NCI-H2196 treated with DMSO at 0.1 percent for 48 hours (cell line): ENCODE measurements around the gene OGA.

Experiments used
- DNase-seq: peaks from one replicate; lab custom pipeline; 2025; ENCODE audit not compliant: unreplicated experiment; lab: John Stamatoyannopoulos, UW

OGA gene

DNA sequence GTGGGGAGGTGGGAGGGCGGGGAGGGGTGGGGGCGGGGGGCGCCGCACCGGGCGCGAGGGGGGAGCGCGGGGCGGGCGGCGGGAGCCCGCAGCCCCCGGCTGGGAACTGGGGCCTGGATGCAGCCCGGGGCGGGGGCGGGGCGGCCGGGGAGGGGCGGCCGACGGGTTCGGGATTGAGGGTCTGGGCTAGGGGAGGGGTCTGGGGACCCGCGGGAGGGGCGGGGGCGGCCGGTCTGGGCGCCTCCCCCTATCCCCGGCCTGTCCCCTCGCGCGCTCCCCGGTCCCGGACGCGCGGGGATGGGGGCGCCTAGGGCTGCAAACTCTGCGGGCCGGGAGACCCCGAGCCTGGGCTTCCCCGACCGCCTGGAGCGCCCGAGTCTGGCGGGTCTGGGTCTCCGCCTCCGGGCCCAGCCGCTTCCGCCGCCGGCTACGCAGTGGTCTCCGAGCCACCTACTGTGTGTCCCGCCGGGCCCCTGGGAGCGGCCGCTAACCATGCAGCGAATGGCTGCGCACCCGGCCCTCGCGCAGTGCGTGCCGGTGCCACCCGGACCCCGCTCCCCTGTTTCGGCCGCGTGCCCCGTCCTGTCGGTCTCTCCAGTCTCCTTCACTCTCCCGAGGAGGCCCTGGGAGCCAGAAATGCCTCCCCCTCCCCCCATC lies 42.0 kb downstream of the OGA start:
- no peak for DNase-seq

DNA sequence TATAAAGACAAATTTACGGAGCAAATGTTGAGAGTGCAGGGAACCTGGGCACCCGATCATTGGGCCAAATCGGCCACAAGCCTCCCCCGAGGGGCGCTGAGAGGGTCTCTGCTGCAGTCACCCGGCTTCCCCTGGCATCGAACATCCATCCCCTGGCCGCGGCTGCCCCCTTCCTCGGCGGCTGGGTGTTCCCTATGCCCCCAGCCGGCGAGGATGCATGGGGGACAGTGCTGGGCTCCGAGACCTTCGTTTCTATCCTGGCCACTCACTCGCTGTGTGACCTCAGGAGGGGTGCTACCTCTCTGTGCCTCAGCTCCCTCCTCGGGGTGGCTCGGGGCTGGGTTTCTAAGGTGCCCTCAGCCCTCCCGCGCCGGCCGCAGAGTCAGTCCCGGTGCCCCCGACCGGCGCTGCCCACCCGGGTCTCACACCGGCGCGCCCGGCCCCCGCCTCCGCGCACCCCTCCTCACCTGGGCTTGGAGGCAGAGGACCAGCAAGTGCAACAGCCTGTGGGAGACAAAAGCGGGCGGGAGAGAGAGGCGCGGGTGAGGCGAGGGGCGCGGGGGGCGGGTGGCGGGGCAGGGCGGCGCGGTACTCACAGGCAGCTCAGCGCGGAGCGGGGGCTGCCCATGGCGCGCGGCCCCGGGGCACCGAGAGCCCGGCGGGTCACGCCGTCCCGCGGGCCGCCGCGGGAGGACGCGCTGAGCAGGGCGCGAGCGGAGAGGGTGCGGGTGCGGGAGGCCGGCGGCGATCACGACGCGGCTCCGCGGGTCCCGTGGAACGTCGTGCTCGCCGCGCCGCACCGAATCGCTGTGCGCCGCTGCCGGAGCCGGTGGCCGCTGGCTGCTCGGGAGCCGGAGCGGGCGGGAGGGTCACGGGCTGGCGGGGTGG lies 42.7 kb downstream of the OGA start, which contains the start of gene FGF8:
FGF8 (minus strand) TSS at position 842 of the 888 bp plus-strand sequence; CDS start at position 628, 214 bp downstream.
- DNase-seq, result no peak

DNA sequence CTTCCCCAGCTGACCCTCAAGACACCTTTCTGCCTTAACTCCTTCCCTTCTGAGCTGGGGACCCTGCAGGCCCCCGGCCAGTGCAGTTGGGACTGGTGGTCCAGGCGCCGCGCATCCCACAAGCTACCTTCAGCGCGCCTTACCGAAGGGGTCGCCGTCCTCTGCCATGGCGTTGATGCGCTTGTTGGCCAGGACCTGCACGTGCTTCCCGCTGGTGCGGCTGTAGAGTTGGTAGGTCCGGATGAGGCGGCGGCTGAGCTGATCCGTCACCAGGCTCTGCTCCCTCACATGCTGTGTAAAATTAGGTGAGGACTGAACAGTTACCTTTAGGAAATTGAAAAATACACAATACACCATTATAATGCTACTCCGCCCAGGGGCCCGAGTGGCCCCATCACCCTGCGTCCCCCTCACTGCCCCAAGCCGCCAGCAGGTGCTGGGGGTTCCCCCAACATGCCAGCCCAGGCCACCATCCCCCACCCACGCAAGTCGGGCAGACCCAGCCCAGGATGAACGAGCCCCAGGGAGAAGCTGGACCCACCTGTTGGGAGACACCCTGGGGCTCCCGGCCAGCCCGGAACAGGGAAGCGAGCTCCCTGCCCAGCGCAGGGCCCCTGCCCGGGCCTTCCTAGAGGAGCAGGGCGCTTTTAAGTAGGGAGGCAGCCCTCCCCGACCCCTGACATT lies 43.5 kb downstream of the OGA start:
- DNase-seq, result no peak

- no peak for DNase-seq
Measured at GRCh38 chr10:101773923-101774588, 44.2 kb downstream of the OGA start.

DNA sequence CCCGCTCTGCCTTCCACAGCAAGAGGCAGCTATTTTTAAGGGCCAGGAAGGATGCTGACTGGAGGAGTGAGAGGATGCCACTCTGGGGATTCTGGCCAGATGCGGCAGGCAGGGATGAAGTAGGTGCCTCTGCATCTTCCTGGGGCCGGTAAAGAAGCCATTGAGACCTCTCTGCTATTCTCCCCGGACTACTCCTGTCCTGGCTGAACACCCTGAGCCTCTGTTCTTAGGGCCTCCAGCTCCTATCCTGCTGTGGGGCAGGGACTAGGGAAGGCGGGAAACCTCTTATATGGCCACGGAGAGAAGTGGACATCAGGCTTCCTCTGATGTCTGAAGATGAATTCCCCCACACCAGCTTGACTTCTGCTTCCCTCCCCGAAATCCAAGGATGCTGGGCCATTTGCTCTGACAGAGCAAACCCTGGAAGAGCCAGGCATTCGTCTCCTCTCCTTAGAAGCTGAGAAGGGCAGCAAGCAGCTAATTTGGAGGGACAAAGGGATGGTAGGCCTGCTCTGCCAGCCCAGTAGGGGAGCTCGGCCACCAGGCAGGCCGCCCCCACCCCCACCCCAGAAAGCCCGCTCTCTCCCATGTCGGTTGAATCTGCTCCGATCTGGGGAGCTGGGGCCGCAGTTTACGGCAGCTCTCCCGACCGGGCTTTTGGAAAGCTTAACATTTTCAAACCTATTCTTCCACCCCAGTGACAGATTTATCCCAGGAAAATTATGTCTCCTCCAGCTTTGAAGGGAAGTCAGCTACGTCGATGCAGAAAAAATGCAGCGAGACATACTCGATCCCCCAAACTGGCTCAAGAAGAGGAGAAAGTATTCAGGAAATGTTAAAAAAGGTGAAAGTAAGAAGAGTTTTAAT lies 45.1 kb downstream of the OGA start:
- DNase-seq, result no peak

- DNase-seq, result no peak
Measured at GRCh38 chr10:101772017-101772894, 46.0 kb downstream of the OGA start.

GRCh38 chr10:101771380-101771779 lies 46.9 kb downstream of the OGA start:
- DNase-seq, result no peak

GRCh38 chr10:101770331-101771215 lies 47.7 kb downstream of the OGA start:
- DNase-seq, result no peak

- no peak for DNase-seq
Measured at GRCh38 chr10:101769541-101770180, 48.6 kb downstream of the OGA start.

GRCh38 chr10:101768791-101769170 lies 49.5 kb downstream of the OGA start:
- no peak for DNase-seq

DNA sequence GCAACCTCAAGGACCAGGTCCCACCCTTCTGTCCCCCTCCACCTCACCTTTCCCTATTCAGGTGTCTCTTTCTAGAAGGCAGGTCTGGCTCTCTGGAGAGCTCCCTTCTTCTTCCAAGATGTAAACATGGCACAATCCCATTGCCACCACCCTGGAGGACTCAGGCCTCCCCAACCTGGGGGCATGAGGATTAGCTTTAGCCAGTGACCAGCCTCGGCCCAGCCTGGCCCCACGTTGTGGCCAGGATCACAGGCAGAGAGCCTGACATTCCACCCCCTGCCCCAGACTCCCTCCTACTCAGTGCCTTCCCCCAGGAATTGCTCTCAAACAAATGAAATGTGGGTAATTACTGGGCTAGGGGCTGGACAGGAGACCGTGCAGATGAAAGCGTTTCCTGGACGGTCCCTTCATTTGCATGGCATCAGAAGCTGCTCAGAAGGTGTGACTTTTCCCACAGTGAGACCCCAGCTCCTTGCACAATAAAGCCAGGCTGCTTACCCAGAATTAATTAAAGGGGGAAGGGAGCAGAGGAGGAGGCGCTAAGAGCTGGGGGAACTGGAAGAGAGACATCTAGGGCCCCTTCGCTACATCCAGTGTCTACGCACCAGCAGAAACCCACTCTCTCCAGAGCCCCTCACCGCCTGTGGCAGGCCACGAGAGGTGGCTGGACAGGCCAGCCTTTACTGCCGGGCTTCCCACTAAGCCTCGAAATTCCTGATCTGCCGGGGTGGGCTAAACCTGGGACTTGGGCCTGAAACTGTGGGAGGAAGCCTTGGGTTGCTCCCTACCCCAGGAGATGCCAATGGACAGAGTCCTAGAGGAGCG lies 50.1 kb downstream of the OGA start:
- no peak for DNase-seq

DNA sequence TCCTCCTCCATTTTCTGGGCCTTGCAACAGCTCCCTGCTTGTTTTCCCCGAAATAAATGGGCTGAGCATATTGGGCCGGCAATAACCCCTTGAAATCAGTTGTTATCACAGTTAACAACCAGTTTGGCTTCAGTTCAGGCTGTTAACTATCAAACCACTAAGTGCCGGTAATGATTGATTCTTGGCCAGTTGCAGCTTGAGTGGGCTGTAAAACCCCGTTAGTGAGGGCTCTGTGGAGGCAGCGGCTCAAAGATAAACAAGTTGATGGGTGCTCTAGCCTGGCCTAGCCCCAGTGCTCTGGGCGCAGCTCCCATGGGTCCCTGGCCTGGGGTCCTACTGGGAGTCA lies 50.7 kb downstream of the OGA start:
- no peak for DNase-seq

GRCh38 chr10:101766753-101767599 lies 51.3 kb downstream of the OGA start:
- no peak for DNase-seq

DNA sequence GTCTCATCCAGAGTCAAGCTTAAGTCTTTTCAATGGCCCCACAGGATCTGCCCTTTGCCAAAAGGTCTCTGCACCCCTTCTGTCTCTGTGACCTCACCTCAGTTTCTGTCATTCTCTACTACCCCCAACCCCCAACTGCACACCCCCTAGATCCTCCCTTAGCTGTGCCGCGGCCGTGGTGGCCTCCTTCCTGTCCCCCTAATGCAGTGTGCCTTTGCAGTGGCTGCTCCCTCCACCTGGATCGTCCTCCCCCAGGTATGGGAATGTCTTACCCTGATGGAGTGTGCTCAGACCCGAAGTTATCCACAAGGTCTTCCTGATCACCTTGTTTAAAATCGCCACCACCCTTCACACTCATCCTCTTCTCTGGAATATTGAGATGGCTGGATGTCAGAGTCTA lies 51.9 kb downstream of the OGA start:
- DNase-seq, result no peak

GRCh38 chr10:101763141-101763846 lies 55.0 kb downstream of the OGA start:
- no peak for DNase-seq

- DNase-seq, result no peak
Measured at GRCh38 chr10:101762736-101763135, 55.5 kb downstream of the OGA start.
